NCI-H748 treated with DMSO at 0.1 percent for 48 hours (cell line): ENCODE results near the gene C6orf62.
"Not testable (repeated sequence)": the region's sequence is repeated elsewhere in the genome, so short reads cannot be mapped to it uniquely, and the experiment has no call there.

Experiments
- DNase-seq: peaks from one replicate; lab custom pipeline; 2025; lab: John Stamatoyannopoulos, UW

C6orf62 gene

DNA sequence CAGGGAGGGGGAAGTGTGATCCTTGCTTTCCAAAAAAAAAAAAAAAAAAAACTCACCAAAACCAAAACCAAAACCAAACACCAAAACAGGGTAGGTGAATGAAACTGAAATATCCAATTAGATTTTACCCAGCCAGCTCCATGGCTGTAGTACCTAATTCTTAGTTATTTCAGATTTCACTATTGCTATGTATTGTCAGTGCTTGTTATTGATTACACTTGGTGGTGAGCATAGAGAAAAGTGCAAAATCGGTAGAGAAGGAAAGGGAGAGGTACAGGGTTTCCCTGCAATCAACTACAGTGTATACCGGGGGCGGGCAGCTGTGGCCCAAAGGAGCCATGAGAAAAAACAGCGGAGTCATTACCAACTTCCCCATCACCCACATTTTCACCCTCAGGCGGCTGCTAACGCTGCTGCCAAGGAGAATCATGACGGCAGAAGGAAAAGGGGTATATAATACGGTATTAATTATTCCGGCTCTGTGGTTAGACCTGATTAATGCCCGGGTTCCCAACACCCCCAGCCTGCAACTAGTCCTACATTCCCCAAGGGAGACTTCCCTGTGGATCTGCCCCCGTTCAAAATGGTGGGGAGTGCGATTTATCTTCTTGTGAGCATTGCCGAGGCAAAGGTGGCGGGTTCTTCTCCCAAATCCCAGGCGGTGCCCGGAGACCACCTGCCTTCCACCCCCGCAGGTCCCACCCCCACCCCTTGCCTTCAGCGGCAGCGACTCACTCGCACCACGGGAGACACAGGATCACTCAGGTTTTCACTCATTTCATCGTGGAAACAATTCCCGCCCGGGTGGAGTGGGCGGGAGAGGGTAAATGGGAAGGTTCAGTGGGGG is at the start of gene C6orf62:
Gene C6orf62 (minus strand): TSS at position 30 of the 847 bp plus-strand sequence. CDS start 486 bp downstream, outside the sequence.
- no peak for DNase-seq

DNA sequence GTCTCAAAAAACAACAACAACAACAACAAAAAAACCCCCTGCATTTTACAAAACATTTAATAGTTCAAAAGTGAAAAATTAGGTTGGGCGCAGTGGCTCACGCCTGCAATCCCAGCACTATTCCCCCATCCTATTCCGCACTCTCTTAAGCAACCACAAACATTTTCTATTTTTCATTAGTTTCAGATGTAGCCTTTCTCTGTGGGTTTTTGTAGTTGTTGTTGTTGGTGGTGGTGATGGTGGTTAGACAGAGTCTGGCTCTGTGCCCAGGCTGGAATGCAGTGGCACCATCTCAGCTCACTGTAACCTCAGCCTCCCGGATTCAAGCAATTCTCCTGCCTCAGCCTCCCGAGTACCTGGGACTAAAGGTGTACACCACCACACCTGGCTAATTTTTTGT is 49.4 kb upstream of the C6orf62 start:
- no peak for DNase-seq

DNA sequence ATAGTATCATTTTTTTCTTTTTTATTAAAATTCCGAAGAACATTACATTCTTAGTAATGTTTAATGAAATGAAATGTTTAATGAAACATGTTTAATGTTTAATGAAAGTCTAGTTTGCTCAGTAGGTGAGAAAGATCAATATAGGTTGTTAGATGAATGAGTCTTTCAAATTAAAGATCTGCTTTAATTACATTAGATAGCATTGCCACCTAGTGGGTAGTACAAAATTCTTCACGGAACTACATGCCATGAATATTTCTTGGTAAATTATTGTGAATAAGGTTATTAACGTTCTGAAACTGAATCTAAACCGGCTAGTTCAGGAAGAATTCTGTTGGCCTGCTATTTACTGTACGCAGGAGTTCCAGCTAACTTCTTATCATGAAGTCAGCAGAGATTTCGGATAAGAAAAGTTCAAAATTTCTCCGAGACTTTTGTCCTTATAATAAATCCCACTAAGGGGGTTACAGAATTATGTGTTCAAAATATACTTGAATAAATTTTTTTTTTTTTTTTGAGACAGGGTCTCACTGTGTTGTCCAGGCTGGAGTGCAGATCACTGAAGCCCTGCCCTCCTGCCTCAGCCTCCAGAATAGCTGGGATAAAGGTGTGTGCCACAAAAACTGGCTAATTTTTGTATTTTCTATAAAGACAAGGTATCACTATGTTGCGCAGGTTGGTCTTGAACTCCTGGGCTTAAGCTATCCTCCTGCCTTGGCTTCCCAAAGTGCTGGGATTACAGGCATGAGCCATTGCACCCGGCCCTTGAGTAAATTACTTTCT is 47.9 kb upstream of the C6orf62 start:
- peak; percentile 27 for DNase-seq

DNA sequence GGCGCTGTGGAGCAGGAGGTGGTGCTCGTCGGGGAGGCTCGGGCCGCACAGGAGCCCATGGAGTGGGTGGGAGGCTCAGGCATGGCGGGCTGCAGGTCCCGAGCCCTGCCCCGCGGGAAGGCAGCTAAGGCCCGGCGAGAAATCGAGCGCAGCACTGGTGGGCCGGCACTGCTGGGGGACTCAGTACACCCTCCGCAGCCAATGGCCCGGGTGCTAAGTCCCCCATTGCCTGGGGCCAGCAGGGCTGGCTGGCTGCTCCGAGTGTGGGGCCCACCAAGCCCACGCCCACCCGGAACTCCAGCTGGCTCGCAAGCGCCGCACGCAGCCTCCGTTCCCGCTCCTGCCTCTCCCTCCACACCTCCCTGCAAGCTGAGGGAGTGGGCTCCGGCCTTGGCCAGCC is 47.0 kb upstream of the C6orf62 start:
- not testable (repeated sequence) for DNase-seq

DNA sequence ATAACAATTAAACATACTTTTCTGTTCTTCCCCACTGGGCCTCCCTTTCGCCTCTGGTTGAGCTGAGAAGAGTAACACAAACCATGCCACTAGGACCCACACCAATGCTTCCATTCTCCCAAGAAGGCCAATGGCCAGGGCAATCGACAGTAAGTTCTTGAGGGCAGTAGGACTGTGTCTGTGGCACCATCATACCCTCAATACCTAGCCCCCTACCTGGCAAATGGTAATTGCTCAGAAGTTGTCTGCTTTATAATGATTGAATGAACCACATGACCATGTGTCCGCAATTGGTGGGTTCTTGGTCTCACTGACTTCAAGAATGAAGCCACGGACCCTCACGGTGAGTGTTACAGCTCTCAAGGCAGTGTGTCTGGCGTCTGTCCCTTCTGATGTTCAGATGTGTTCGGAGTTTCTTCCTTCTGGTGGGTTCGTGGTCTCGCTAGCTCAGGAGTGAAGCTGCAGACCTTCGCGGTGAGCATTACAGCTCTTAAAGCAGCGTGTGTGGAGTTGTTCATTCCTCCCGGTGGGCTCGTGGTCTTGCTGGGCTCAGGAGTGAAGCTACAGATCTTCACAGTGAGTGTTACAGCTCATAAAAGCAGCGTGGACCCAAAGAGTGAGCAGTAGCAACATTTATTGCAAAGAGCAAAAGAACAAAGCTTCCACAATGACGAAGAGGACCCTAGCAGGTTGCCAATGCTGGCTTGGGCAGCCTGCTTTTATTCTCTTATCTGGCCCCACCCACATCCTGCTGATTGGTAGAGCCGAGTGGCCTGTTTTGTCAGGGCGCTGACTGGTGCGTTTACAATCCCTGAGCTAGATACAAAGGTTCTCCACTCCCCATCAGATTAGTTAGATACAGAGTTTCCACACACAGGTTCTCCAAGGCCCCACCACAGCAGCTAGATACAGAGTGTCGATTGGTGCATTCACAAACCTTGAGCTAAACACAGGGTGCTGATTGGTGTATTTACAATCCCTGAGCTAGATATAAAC is 46.2 kb upstream of the C6orf62 start:
- DNase-seq = not testable (repeated sequence)

DNA sequence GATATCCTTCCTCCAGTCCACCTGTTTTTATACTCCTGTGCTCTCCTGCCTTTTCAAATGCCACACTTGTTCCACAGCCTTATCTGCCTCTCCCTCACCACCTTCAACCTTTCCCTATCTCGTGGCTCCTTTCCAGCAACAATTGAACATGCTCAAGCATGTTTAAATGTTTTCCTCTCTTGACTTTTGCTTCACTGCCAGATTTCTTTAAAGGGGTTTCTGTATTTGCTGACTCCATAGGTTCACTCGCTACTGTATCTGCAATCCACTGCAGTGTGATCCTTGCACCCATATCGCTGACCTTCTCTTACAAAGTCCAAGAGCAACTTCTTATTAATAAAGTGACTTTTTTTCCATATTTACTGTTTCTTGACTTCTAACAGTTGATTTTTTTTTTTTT is 44.6 kb upstream of the C6orf62 start:
- DNase-seq = no peak

DNA sequence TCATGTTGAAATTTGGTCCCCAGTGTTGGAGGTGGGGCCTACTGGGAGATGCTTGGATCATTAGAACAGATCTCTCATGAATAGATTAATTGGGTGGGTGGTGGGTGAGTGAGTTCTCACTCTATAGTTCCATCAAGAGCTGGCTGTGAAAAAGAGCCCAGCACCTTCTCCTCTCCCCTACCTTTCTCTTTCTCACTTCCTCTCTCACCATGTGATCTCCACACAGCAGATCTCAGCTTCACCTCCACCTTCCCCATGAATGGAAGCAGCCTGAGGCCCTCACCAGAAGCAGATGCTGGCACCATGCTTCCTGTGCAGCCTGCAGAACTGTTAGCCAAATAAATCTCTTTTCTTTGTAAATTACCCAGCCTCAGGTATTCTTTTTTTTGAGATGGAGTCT is 42.9 kb upstream of the C6orf62 start:
- DNase-seq = no peak

DNA sequence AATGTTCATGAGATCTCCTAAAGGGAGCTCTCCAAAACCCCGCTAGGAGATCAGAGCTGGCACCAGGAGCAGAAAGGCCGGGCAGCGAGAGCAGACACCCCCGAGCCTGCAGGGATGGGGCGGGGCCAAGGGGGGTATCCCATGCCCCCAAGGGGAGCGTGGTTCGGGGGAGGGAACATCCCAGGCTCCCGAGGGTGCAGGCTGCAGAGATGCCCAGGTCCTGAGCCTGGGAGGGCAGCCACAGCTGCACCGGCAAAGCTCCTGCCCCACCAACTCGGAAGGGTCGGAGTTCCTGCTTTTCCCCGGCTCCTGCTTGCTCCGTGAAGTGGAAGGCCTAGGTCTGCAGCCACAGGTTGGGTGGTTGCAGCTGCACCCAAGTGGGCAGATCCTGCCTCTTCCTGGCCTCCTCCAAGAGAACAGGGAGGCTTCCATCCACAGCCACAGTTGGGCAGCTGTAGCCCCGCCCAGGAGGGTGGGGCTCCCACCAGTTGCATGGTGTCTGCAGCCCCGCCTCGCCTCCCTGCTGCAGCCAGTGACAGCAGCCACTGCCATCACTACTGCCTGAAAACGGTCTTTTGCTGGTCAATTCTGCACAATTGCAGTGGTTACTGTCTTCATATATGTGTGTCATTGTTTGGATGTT is 42.4 kb upstream of the C6orf62 start:
- no peak for DNase-seq

DNA sequence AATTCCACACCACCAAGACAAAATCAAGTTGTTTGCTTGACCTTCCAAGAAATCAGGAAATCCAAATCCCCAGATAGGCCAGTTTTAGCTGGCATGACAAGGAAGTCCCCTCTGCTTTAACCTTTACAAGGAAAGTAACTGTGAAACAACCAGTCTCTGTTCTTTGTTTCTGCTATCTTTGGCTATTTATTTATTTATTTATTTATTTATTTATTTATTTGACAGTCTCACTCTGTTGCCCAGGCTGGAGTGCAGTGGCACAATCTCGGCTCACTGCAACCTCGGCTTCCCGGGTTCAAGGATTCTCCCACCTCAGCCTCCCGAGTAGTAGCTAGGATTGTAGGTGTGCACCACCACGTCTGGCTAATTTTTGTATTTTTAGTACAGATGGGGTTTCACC is 41.3 kb upstream of the C6orf62 start:
- DNase-seq = no peak

DNA sequence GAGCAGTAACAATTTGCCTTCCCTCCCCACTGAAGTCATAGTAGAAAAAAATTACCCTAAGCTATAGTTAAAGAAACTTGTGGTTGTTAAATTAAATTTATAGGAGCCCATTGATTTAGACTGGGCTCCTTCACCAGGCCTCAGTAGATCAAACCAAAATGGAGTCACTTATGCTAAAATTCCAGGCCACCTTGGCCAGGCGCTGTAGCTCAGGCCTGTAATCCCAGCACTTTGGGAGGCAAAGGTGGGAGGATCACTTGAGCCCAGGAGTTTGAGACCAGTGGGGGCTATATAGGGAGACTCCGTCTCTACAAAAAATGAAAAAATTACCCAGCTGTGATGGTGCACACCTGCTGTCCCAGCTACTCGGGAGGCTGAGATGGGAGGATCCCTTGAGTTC is 40.8 kb upstream of the C6orf62 start:
- no peak for DNase-seq

DNA sequence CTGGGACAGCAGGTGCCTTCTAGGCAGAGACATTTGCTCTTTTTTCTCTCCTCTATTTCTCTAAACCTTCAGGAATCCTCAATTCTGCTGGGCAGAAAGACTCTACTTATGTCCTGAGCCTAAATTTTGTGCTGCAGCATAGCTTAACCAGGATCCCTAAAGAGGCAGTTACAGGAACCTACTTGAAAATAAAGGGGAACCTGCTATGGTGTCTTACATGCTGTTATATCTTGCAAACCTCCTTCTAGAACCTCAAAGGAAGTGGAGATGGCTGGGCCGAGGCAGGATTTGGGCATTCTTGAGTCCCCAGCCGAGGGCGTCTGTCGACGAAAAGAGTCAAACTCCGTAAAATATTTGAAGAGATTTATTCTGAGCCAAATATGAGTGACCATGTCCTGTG is 38.7 kb upstream of the C6orf62 start:
- no peak for DNase-seq

DNA sequence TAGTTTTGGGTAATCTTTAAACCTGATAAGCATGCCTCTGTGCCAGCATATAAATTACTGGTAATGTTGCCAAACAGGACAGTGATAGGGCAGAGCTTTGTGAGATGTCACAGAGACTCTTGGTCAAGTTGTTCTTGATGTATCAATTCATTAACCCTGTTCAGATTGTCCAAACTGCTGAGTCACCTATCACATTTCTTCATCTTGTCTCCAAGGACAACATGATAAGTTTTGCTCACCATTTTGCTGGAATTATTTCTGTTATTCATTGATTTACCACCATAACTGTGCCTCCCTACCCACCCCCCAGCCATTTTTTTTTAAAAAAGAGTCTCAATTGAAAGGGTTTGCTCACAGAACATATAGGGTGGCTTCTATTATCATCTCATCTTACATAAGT is 36.3 kb upstream of the C6orf62 start:
- DNase-seq = no peak

DNA sequence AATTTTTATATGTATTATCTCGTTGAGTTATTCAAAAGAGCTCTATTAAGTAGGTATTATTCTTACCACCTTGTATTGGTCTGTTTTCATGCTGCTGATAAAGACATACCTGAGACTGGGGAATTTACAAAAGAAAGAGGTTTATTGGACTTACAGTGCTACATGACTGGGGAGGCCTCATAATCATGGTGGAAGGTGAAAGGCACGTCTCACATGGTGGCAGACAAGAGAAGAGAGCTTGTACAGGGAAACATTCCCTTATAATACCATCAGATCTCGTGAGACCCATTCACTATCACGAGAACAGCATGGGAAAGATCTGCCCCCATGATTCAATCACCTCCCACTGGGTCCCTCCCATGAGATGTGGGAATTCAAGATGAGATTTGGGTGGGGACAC is 35.4 kb upstream of the C6orf62 start:
- not testable (repeated sequence) for DNase-seq

DNA sequence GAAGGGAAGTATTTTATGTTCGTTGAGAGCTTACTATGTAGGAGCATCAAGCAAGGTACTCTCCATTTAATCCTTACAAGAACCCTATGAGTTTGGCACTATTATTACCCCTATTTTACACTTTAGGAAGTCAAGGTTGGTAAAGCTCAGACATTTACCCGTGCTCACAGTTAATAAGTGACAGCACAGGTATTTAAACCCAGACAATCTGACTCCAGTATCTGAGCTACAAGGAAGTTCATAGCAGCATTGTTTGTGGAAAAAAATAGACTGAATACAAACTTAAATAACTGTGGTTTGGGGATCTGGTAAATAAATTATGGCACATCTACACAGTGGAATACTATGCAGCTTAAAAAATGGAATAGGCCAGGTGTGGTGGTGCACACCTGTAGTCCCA is 34.6 kb upstream of the C6orf62 start:
- no peak for DNase-seq

DNA sequence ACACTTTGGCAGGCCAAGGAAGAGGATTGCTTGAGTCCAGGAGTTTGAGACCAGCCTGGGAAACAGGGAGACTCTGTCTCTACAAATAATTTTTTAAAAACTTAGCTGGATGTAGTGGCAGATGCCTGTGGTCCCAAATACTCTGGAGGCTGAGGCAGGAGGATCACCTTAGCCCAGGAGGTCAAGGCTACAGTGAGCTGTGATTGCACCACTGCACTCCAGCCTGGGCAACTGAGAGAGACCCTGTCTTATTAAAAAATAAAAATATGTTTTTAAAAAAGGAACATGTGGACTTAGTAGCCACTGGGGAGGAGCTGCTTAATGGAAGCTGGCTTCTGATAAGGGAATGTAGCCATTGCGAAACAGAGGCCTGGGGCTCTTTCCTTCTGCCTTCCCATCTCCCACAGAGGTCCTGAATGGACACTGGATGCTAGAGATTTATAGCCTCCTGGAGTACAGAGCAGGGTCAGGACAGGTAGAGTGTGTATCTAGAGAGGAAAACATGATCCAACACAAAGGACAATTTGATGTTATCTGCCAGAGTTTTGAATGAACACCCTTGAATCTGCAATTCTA is 34.1 kb upstream of the C6orf62 start:
- no peak for DNase-seq

DNA sequence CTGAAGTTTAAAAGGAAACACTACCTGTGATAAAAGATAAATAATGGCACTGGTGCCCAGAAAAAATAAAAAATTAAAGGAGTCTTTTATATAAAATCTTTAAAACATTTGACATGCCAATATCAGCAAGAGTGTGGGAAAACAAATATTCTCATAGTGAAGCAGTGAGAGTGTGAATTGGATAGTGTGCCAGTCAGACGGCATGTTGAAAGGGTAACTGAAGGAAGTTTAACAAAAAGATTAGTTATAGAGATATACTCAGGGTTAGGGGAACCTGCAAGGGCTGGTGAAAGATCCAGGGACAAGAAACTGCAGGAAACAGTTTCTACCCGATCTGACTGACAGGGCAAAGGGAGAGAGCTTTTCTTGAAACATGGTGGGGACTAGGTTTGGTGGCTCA is 33.5 kb upstream of the C6orf62 start:
- no peak for DNase-seq

DNA sequence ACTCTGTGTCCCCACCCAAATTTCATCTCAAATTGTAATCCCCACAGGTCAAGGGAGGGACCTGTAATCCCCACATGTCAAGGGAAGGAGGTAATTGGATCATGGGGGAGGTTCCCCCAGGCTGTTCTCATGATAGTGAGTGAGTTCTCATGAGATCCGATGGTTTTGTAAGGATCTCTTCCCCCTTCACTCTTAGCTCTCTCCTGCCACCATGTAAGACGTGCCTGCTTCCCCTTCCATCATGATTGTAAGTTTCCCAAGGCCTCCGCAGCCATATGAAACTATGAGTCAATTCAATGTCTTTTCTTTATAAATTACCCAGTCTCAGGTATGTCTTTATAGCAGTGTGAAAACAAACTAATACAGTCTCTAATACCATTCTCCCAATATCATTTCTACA is 31.9 kb upstream of the C6orf62 start:
- not testable (repeated sequence) for DNase-seq

DNA sequence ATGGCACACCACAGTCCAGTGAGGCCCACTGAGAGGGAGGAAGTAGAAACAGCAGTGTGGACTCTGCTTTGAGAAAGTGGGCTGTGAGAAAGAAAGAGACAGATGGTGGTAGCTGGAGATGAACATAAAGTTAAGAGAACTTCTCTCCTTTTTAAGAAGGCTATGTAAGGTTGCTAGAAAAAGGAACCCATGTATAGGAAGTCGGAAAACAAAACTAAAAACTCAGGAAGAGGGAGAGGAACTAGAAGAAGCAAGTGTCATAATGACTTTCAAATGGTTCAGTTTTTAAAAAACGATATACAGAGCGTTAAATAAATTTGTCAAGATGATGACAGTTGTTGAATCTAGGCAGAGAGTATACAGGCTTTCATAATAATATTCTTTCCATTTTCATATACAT is 30.3 kb upstream of the C6orf62 start:
- no peak for DNase-seq

DNA sequence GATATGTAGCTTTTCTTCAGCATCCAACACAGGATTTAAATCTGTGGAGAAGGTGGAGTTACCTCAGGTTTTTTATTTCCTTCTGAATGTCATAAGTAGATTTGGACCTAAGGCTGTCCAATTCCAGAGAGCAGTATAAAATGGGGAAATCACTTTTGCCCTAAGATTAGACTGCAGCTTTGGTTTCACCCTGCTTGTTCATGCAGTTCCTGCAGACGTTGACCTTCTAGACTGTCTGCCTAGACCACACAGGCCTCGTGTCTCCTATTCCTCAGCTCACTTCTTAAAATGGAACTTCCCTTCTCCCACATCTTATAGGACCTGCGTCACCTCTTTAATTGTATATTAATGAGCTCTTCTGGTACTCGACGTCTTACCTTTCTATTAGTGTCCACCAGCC is 26.0 kb upstream of the C6orf62 start:
- no peak for DNase-seq

DNA sequence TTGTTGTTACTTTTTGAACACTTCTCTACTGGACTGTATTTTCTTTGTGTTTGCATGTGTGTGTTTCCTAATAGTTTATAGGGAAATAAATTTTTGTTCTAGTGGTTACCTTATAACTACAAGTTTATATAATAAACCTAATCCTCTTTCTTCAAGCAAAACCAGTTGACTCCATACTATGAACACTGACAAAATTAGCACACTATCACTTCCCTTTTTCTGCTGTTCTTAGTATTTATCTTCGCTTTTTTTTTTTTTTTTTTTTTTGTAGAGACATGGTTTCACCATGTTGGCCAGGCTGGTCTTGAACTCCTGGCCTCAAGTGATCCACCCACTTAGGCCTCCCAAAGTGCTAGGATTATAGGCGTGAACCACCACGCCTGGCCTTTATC is 25.0 kb upstream of the C6orf62 start:
- no peak for DNase-seq

DNA sequence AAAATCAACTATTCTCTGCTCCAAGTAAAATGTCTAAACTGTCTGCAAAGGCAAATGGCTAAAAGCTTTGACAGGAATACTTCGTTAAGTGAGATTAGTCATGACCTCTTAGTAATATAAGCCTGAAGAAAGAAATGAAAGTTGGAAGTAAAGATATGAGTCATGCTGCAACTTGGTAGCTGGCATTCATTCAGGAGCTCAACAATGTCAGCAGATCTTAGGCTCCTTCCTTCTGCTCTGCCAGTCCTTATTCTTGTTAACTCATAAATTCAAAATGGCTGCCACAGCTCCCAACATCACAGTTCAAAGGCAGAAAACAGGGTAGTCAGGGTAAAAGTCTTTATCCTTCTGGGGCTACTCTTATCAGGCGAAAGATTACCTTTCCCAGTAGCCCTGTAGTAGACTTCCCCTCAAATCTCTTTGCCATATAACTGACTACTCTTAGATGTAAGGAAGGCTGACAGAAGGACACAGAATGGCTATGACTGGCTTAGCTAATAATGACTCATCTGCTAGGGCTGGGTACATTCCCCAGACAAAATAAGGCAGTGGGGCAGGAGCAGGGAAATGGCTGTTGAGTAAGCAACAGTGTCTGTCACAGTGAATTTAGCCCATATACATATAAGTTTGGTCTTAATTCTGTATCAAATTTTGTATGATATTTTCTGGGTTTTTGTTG is 24.4 kb upstream of the C6orf62 start:
- no peak for DNase-seq
